C4-2B (cell line): Measurements from ENCODE around the gene BCL7A.
A peak's percentile ranks its signal among the peaks of the same experiment; 100 is the strongest.

Experiments used
- H3K27ac ChIP-seq: fragments of 450-650 bp; 2 replicates; pipeline ENCODE4 v1.5.1; 2017
- ZFX ChIP-seq: fragments of 450-650 bp; IDR thresholded peaks from 2 replicates; pipeline ENCODE4 v1.6.1; 2017
- TF ChIP-seq, protein P1 (sequence below): fragments of 450-650 bp; conservative IDR thresholded peaks from 2 replicates; pipeline ENCODE4 v1.5.1; 2017; ENCODE audit warnings: mild to moderate bottlenecking

Gene BCL7A

DNA sequence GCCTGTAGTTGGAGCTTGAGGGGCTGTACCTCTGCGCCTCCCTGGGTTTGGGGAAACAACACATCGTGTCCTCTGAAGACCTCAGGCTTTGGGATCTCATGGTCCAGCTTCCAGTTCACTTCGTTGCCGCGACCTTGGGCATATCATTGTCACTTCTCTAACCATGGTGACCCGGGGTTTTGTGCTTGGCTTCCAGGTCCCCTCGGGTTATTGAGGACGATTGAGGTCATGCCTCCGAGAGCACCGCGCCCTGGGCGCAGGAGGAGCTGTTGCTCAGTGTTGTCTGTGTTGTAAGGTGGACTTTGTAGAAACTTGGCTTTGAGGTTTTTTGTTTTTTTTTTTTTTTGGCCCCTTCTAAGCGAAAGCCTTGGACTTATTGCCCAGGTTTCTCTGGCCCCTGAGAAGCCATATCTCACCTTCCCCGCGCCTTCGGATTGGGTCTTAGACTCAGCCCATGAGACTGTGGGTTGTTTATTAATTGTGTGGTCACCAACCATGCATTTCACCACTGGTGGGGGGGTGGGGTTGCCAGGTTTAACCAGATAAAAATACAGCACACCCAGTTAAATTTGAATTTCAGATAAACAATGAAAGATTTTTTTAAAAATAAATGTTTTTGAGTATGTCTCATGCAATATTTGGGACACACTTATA lies 2.6 kb downstream of the BCL7A start:
- TF ChIP-seq ZFX: no peak
- TF ChIP-seq, protein P1, sequence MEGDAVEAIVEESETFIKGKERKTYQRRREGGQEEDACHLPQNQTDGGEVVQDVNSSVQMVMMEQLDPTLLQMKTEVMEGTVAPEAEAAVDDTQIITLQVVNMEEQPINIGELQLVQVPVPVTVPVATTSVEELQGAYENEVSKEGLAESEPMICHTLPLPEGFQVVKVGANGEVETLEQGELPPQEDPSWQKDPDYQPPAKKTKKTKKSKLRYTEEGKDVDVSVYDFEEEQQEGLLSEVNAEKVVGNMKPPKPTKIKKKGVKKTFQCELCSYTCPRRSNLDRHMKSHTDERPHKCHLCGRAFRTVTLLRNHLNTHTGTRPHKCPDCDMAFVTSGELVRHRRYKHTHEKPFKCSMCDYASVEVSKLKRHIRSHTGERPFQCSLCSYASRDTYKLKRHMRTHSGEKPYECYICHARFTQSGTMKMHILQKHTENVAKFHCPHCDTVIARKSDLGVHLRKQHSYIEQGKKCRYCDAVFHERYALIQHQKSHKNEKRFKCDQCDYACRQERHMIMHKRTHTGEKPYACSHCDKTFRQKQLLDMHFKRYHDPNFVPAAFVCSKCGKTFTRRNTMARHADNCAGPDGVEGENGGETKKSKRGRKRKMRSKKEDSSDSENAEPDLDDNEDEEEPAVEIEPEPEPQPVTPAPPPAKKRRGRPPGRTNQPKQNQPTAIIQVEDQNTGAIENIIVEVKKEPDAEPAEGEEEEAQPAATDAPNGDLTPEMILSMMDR: no peak
- peak overlapping the region; percentile 73 for H3K27ac ChIP-seq

DNA sequence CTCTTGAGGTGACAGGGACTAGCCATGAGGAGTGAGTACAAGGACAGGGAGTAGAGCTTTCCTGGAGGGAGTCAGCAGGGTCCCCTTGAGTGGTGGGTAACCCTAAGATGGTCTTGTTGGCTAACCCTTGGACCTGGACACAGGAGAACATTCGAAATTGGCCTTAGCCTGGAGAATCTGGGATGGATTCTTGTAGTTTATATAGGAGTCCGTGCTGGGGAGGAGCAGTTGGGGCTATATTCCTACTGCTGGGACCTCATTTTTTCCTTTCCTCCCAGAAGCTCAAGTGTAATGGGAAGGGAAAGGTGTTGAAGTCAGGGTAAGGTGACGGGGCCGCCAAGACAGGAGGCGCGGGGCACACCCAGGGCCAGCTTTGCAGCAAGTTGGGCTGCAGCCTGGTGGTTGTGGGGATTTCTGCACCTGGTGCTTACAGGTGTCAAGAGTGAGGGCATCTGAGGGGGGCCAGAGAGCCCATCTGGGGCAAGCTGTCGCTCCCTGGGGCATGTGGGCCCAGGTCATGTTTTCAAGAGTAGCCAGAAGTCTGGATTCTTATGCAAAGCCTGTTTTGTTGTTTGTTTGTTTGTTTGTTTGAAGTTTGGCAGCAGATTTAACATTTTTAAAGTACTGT lies 5.1 kb downstream of the BCL7A start:
- TF ChIP-seq, protein P1: no peak
- TF ChIP-seq ZFX: no peak
- no peak overlapping the region for H3K27ac ChIP-seq

DNA sequence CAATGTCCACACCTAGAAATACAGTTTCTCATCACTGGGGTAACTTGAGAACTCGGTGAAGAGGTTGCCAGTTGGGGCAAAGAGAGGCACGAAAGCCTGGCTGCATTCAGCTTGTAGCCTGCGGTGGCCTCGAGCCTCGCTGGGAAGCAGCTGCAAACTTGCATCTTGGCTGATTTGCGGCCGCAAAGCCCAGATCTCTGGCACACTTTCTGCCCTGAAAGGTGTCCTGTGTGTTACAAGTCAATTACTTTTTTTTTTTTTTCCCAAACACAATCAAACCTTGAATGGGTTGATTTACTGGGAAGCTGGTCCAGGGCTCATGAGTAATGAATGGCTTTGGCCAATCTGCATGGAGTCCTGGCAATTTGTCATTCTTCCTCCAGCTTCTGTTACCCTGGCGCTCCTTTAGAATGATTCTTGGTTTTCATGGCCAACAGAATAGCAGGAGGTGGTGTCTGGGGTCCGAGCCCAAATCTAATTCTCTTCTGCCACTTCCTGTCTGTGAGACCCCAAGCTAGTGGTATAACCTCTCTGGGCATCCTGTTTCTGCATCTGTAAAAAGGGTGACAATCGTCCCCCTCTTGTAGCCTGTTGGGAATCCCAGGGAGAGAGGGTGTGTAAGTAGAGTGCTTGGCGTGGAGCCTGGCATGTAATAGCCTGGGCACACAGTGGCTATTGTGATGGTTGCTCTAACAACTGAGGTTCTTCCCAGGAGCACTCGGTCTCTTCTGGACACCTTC lies 6.7 kb downstream of the BCL7A start:
- no peak overlapping the region for H3K27ac ChIP-seq
- TF ChIP-seq, protein P1: no peak
- no peak for TF ChIP-seq ZFX

DNA sequence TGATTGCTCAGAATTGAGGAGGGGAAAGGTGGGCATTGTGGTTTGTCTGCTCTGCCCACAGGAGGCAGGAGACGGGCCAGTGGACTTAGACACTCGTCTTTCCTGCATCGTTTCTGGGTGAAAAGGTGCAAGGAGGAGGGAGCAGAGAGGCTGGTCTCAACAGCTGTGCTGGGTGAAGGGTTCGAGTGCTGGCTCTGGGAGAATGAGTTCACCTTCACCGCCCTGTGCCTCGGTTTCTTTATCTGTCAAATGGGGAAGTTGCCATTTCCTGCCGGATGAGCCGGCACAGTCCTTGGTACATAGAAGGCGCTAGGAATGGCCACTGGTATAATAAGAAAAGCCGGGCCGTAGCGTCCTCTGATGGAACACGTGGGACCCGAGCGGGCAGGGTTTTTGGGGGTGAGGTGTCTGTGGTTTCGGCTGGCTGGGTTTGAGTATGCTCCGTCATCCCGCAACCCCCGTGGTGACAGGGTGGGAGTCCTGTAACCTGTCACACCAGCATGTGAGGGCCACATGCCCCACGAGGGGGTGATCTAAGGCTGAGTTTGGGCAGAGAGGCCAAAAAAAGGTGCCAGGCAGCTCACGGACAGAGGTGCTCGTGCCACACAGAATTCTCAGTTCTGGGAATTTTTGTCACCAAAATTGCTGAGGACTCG lies 7.3 kb downstream of the BCL7A start:
- H3K27ac ChIP-seq: no peak overlapping the region
- TF ChIP-seq, protein P1: no peak
- no peak for TF ChIP-seq ZFX

DNA sequence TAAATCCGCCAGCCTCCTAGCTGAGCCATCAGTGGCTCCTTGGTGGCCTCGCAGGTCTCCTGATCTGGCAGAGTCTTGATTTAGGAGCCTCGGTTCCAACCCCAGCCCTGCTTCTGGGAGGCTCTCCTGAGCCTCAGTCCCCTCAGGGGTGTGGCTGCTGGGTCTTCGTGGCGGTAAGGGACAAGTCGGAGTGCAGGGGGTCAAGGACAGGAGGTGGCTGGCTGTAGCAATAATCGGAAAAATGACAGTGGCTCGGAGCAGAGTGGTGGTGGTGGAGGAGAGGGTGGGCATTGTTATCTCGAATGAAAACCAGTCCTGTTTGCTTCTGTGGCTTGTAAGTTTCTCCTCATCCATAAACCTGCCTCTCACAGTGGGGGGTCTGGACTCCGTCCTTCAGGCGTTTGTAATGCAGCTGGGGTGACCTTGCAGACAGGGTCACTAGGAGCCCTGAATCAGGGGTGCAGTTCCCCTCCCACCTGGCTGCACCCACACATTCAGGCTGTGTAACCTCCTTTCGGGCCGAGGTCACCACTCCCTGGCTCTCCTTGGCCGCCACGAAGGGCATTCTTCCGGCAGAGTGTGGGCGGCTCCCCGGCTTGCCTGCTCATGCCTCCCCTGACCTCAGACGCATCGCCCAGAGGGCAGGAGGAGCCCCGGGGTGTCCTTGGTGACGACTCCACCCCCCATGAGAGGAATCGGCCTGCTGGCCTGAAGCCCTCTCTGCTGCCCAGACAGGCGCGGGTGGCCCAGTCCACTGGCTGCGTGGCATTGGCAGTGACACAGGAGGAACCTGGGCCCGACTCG lies 8.1 kb downstream of the BCL7A start:
- no peak overlapping the region for H3K27ac ChIP-seq
- no peak for TF ChIP-seq ZFX
- TF ChIP-seq, protein P1: no peak

DNA sequence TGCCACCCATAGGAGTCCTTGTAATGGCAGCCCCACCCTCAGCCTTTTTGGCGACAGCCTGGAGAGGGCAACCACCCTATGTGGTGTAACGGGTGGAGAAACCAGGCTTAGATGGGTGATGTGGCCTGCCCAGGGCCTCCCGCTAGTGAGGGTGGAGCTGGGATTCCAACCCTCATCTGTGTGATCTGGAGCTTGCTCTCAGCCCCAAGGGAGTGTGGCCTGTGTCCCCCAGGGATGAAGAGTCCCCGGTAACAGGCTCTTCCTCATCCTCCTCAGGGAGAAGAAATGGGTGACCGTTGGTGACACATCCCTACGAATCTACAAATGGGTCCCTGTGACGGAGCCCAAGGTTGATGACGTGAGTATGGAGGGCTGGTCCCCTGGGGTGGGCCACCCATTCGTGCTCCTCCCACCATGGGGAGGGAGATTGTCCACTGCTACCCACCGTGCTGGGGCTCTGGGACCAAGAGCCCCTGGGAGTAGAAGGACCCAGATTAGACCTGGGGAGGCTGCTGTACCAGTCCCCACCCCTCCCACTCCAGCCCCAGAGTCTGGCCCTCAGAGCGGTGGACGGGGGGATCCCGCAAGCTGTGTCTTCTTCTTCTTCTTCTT lies 8.8 kb downstream of the BCL7A start:
- no peak overlapping the region for H3K27ac ChIP-seq
- TF ChIP-seq, protein P1: no peak
- no peak for TF ChIP-seq ZFX
